Stimulated activated CD8-positive, alpha-beta memory T cell treated with anti-CD3 and anti-CD28 coated beads, Interleukin-15, amount 100 ng/mL, for 4 hours (primary cell): ENCODE results near the gene RRBP1.
A peak's percentile ranks its signal among the peaks of the same experiment; 100 is the strongest.

Source experiments
- DNase-seq, 2 donors: peaks; one replicate each; pipeline ENCODE4 v3.0.0-alpha.2; 2020; ENCODE audit warnings: low read depth in 2 of 2

Gene RRBP1

DNA sequence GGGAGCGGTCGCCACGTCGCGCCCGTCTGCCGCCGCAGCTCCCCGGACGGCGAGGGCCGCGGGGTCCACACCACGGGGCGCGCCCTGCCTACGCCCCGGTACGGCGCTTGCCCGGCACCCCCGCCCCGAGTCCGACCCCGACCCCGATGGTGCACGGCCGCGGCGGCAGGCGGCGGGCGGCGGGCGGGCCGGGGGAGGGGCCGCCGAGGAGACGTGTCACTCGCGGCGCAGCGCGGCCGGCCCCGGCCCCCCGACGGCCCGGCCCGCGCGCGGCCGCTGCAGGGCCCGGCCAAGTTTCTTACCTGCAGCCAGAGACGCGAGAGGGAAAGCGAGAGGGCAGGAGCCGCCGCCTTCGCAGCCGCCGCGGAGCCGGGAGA lies 328 bp downstream of the RRBP1 start:
- no peak for DNase-seq

DNA sequence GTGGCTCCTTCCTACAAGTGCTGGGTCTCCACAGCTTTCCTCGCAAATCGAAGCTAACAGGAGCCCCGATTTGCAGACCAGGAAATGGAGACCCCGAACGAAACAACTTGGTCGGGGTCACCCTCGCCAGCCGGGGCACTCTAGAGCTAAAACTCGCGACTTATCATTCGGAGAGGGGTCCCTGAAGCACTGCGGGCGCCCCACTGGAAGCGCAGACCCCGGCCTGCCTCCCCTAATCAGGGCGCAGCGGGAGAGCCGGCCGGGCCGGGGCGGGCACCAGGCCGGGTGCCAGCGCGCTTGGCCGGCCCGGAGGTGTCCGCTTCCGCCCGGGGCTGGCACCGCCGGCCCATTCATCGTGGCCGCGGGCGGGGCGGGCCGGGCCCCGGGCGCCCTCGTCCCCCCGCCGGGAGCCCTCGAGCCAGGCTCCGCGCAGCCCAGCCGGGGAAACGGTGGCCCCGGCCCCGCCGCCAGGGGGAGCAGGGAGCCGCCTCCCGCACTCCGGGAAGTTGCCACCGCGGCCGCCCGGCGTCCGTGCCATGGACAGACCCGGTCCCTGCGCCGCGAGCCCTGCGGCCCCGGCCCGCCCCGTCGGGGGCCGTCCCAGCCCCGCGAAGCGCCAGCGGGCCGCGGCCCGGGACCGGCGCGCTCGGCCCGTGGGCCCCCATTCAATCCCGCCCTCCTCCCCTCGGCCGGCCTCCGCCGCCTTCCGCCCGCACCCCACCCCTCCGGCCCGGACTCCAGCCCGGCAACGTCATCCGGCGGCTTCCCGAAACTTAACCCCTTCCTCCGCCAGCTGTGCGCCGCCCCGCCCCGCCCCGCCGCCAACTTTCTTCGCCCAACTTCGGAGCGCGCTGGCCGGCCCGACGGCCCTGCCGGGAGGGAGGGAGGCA lies 961 bp downstream of the RRBP1 start:
- peak; percentile 31 to 60 for DNase-seq

DNA sequence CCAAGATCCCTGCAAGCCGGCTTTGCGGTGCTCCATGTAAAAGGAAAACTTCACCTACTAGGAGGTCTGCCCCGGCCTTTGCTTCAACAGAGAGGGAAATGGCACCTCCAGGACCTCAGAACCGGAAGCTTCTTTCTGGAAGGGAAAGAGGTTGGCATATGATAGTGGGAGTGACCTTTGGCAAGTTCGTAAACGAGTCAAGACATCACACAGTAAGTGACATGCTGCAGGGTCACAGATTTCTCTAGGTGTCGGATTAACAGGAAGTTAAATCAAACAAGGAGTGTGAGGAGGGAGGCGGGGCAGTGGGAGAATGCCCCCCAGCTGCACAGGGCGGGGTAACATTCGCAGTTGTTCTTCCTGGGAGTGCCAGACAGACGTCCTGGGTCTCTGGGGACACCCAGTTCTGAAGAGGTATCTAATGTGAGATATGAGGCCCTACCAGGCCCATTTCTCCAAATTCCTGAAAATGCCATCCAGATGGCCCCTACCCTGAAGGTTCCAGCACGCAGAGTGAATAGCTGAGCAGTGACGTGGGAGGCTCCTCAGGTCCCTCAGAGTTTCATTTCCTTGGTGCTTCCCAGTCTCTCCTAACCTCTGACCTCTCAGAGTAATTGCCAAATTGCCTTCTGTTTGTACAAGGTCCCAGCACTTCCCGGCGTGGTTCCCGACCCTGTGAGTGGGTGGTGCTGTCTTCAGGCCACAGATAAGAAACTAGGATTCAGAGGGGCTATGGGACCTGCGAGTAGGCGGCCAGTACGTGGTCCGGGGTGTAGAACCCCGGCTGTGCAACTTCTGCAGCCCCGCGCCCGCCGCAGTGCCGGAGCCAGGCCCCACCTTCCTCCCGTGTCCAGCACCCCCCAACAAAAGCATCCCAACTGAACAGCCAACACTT lies 1.9 kb downstream of the RRBP1 start:
- DNase-seq: peak in 1 of 2 donors; percentile 4

- no peak for DNase-seq
Observed at GRCh38 chr20:17678886-17679285, 3.2 kb downstream of the RRBP1 start.

- DNase-seq: no peak
Observed at GRCh38 chr20:17678295-17678694, 3.7 kb downstream of the RRBP1 start.

DNA sequence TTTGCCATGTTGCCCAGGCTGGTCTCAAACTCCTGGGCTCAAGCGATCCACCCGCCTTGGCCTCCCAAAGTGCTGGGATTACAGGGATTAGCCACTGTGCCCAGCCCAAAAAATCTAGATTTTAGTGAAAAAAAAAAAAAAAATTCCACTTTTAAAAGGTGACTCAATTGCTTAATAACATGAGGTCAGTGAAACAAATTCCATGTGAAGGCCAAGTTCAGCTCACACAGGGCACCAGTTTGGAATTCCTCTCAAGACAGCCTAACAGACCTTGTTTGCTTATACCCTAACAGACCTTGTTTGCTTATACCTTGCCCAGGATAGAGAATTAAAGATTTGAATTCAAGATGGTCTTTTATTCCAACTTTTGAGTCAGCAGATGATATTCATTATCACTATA lies 5.1 kb downstream of the RRBP1 start:
- DNase-seq: no peak

DNA sequence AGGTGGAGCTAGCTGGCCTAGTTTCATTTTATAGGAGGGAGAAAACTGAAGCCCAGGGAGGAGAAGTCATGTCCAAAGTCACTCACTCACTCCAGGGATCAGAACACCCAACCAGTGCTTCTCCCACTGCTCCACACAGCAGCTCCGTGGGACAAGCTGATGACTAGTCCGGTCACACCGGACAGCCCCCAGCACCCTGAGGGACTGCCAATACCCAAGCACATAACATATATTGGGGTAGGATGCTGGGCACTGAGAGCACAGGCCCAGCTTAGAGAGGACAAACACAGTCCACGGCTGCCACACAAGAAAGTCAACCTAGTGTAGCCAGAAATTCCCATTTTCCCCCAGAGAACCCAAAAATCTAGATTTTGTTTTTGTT lies 5.7 kb downstream of the RRBP1 start:
- no peak for DNase-seq

DNA sequence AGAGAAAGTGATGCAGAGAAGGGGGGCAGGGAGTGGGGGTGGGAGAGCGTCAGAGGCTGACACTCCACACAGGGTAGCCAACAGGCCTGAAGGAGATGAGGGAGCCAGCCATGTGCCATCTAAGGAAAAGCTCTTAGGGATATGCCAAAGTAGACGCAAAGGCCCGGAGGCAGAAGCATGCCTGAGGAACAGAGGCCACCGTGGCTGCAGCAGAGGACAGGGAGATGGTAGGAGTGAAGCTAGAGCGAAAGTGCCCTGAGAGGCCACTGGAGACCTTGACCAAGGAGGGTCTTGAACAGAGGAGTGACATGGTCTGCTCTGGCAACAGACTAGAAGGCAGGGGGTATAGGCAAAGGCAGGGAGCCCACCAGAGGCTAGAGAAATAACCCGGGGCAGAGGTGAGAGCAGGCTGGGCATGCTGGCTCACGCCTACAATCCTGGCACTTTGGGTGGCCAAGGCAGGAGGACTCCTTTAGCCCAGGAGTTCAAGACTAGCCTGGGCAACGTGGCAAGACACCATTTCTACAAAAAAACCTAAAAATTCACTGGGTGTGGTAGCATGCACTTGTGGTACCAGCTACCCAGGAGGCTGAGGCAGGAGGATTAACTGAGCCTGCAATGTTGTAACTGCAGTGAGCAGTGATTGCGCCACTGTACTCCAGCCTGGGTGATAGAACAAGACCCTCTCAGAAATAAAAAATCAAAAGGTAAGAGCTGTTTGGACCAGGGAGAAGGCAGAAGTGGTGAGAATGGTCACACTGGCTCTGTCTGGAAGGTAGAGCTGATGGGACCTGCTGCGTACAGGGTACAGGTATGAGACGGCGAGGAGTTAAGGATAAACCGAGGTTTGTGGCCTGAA lies 6.3 kb downstream of the RRBP1 start:
- DNase-seq: no peak

DNA sequence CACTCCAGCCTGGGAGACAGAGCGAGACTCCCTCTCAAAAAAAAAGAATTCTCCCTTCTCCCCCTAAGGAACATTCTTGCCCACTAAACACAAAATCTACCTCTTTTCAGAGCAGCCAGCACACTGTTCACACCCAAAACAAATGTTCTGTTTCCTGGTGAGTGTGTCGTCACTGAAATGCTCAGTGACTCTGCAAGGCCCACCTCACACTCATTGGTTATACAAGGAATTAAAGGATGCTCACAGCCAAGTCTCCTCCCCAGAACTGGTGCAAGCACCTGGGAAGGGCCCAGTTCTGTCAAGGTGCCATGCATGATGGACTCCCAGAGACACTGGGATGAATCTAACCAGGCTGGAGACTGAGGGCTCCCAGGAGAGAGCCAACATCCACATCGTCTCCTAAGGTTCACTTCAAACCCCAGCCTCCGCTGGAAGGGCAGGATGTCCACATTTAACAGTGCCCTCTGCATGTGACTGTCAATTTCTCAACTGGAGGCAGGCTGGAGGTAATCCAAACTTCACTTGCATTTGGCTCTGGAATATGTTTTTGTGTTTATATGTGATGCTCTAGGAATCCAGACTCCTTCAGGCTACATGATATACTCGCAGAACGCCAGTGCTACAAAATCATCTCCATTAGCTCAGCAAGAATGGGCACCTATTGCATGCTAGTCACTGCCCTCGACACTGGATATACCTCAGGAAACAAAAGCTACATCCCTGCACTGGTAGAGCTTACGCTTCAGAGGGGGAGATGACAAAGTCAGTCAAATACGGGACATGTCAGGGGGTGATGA lies 7.1 kb downstream of the RRBP1 start:
- DNase-seq: no peak

- DNase-seq: no peak
Observed at GRCh38 chr20:17673084-17673483, 9.0 kb downstream of the RRBP1 start.

DNA sequence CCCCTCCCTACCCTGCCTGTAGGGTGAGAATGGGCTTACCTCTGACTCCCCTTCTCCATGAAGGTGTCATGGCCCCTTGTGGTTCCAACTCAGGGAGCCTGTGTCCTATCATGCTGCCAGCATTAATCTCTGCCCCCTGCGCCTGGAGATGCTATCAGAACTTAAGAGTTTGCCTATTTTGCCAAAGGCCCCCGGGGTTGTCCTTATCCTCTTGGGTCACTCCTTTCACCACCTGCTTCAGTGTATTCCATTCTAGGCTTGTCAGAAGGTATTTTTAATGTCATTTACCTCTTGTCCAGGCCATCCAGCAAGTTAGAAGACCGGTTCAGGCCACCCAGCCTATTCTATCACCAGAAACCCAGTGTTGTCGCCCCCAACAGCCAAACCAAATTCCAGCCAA lies 10.5 kb downstream of the RRBP1 start:
- no peak for DNase-seq

DNA sequence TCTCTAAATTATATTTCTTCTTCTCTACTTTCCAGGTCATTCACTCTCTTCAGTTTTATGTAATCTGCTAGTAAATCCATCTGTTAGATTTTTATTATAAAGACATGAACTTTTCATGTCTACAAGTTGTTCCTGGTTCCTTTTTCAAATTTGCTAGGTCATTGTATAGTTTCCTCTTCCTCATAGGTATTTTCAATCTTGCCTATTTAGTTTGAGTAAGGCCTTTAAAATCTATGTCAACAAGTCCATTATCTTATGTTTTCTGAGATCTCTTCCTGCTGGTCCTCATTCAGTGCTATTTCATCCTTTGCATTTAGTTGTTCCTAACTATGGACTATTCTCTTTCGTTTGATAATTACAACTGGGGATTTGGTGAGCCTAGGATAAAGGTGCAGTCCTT lies 11.0 kb downstream of the RRBP1 start:
- DNase-seq: no peak

DNA sequence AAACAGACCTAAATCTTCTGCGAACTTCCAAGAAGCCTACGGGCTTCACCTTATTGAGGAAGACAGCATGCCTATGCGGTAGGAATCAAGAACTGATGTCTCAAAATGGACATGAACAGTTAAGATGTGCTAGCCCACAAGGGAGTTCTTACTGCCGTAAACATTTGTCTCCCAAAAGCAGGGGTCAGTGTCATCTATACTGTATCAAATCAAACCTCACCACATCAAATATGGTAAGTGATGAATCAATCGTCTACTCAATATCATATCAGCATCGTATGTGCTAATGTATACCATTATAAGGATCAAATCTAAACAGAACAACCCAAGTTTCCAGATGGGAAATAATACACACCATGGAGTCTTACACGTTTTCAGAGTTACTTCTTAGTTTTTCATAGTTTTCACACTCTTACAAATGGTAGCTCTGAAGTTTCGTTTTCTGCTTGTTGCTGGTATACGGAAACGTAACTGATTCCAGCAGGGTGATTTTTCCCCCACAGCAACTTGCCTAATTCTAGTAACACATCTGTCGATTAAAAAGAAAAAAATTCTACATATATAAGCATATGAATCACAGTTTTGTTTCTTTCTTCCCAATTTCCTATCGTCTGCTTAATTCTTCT lies 12.6 kb downstream of the RRBP1 start:
- no peak for DNase-seq

DNA sequence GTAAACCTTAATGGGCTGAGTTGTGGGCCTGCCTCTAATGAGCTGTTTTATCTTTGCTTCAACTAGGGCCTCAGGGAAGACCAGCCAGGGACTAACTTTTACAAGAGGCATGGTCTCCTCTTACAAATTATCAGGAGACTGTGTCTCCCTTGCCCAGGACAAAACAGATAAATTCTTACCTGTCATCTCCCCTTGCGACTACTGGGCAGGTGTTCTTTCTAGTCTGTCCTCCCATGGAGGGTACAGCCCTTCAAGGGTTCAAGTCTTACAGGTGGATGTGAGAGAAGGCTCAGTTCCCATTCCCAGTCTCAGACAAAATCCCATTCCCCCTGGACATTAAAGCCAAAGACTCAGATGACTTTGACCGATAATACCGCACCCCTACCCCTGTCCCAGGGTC lies 13.6 kb downstream of the RRBP1 start:
- DNase-seq: no peak

DNA sequence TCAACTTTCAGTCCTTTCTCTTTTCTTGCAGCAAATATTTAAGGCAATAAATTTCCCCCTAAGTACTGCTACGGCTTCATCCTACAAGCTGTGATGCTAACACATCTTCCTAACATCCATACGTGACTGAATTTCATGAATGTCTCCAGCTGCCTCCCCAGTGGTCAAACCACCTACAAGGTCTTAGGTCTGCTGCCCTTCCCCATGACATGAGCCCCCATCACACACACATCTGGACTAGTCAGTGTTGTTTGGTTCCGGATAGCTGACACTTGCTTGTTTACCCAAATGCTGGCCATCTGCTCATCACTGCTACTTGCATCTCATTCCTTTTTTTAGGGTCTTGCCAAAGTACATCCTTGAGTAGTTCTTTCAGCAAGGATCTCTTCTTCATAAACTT lies 14.6 kb downstream of the RRBP1 start:
- no peak for DNase-seq

DNA sequence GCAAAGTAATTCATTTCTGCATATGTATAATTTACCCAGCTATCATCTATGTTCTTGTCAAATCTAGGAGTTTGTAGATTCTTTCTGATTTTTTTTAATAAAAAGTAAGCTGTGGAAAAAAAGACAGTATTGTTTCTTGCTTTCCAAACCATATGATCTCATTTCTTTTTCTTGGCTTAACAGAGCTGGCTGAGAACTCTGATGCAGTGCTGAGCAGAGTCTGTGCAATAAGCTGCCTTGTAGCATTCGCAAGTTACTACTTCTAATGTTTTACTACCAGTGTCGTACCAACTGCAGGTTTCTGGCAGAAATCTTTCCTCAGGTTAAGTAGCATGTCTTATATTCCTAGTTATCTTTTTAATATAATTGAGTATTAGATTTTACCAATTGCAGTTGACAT lies 15.6 kb downstream of the RRBP1 start:
- DNase-seq: no peak

- no peak for DNase-seq
Observed at GRCh38 chr20:17665756-17666155, 16.3 kb downstream of the RRBP1 start.

GRCh38 chr20:17664025-17664633 lies 17.9 kb downstream of the RRBP1 start:
- DNase-seq: no peak

- no peak for DNase-seq
Observed at GRCh38 chr20:17663486-17663885, 18.6 kb downstream of the RRBP1 start.

- no peak for DNase-seq
Observed at GRCh38 chr20:17663040-17663399, 19.0 kb downstream of the RRBP1 start.
